ENCODE data around the gene IL36RN.
"Not testable (repeated sequence)": the region's sequence is repeated elsewhere in the genome, so short reads cannot be mapped to it uniquely, and the experiment has no call there.

The IL36RN gene

DNA sequence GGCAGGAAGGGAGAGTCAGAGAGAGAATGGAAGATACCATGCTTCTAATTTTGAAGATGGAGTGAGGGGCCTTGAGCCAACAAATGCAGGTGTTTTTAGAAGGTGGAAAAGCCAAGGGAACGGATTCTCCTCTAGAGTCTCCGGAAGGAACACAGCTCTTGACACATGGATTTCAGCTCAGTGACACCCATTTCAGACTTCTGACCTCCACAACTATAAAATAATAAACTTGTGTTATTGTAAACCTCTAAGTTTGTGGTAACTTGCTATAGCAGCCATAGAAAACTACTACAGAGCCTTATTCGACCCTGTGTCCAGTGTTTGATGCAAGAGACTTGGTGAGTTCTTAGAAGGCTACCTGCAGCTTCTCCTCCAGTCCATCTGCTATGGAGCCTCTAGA is 16.6 kb downstream of the IL36RN start:
- DNase-seq = no peak

DNA sequence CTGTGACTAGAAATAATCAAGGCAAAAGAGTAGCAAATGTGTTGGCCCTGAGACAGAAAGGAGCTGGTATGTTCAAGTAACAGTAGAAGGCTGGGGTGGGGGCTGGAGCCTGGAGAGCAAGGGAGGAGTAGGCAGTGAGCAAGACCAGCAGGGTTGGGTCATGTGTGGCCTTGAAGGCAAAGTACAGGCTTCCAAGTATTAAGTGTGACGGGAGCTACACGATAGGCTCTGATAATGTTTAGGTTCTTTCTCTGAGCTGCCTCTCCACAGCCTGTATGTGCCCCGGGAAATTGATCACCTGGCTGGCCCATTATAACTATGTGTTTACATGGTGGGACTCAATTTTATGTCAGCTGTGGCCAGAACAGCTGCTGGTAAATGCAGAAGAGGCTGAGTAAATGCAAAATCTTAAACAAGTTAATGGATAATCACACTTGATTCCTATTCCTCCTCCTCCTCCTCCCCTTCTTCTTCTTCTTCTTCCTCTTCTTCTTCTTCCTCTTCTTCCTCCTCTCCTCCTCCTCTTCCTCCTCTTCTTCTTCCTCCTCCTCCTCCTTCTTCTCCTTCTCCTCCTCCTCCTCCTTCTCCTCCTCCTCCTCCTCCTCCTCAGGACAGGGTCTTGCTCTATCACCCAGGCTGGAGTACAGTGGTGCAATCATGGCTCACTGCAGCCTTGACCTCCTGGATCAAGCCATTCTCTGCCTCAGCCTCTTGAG is 18.1 kb downstream of the IL36RN start:
- DNase-seq = no peak

DNA sequence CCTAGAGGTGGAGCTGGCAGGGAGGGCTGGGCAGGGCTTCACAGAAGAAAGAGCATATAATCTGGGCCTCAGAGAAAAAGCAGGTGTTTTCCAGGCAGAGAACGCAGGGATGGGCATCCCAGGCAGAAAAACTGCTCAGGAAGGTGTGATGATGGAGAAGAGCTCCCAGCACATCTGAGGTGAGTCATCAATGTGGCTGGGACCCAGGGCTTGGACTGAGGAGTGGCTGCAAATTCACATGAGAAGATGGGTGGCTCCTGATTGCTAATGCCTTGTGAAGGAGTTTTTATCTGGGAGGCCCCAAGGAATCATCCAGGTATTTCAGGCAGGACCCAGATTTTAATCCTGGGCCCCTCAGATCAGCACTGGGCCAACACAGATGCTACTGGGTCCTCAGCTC is 18.9 kb downstream of the IL36RN start:
- DNase-seq = no peak

DNA sequence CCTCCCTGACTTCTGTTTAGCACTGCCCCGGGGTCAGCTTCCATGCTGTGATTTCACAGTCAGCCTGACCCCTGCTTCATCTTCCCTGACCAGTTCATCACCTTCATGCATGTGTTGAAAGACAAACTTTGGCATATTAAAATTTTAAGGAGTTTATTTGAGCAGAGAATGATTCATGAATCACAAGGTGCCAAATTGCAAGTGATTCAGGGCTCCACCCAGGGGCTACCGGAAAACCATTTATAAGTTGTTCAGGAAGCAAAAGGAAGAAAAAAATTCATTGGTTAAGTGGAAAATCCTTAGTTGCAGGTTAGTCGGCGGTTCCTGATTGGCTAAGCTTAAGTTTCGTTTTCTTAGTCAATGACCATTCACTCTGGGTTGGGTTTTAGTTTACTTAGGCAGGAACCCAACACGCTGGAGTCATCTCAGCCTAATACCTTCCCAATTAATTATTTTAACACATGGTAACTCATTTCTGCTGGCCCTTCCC is 19.4 kb downstream of the IL36RN start:
- no peak for DNase-seq

DNA sequence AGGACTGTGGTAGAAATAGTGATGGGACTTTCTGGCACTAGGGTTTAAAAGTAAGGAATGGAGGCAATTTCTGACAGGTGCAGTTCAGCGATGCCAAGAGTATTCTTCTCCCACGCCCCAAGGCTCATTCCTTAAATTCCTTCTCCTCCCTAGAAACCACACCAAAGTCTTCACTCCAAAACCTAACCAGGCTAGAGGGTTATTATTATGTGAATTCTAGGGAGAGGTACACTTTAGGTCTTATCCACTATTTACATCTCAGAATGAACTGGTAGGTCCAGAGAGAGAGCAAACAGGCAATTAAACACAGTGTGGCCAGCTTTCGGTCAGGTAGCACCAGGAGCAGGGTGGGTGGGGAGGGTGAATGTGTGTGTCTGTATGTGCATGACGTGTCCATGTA is 20.1 kb downstream of the IL36RN start:
- no peak for DNase-seq

DNA sequence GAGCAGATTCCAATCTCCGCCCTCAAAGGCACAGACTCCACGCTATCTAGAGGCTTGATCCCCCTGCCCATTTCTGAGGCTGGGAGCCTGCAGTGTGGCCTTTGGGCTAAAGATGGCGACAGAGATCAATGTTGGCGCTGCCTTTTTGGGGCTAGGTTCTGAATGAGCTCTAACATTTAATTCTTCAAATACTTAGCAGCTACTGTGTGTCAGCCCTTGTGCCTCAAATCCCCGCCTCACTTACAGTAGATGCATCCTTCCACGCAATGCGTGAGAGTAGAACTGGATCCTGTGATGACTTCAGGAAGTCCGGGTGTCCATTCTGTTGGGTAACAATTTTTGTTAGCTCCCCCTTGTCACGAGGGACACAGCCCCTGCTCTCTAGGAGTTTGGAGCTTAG is 21.1 kb downstream of the IL36RN start:
- peak in 3 of 5 experiments; percentile 12 to 38 (median 15) for DNase-seq

DNA sequence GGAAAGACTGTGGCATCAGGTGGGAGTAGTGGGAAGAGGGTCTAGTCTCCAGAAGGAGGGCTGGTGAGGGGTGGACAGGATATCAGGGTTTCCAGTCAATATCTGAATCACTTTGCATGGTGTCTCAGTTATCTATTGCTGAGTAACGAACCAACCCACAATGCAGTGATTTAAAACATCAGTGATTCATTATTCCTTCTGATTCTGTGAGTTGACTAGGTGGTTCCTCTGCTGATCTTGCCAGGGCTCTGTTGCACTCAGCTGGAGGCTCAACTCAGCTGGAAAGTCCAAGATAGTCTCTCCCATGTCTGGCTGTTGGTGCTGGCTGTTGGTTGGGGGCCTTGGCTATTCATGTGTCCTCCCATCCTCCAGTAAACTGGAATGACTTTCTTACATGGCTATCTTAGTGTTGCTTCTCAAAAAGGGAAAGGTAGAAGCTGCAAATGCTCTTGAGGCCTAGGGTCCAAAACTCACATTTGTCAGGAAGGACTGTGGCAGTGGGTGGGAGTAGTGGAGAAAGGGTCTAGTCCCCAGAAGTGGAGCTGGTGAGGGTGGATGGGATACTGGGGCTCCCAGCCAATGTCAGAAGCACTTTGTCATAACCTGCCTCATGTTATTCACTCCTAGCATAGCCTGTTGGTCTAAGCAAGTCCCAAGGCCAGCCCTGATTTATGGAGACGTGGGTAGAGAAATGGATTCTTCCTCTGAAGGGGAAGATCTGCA is 22.7 kb downstream of the IL36RN start:
- DNase-seq = no peak

DNA sequence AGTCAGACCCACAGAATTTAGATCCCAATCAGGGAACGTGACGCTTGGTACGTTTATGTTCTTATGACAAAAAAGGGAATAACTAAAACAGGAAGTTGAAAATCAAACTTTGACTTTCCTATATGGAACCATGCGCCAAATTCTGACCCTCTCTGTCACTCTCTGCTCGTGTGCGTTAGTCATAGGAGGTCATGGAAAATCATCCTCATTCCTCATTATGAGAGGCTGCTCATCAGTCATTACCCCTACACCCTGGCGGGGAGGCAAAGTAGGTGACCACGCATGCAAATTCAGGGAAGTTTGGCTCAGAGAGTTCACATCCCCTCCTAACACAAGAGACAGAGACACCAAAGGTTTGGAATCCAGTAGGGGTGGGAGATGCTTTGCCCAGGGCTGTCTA is 24.3 kb downstream of the IL36RN start:
- no peak for DNase-seq

DNA sequence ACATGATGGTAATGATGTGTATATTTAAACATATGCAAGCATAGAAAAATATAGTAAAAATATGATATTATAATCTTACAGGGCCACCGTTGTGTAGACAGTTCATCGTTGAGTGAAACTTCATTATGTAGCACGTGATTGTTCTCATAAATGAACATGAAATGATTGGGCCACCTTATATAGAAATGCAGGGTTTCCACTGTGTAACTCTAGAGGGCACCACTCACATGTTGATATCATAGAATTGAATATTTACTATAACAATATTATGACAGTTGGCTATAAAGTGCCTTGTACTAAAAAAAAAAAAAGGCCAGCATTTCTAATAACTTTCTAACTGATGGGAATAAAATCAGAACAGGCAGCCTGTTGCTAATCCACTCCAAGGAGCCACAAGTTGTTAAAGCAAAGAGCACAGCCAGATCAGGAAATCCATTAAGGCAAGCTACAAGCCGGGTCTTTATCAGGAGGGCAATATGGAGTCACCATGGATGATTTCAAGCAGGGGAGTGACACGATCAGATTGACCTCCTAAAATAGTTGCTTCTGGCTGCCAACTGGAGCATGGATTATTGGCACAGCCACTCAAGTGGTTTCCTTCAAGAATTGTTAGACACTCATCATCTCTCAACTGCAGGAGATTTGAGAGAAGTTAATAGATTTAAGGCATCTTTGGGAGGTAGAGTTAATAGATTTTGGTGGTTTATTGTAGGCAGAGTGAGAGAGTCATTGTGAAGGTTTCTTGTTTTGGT is 25.4 kb downstream of the IL36RN start:
- DNase-seq = peak in 1 of 5 experiments; percentile 60

DNA sequence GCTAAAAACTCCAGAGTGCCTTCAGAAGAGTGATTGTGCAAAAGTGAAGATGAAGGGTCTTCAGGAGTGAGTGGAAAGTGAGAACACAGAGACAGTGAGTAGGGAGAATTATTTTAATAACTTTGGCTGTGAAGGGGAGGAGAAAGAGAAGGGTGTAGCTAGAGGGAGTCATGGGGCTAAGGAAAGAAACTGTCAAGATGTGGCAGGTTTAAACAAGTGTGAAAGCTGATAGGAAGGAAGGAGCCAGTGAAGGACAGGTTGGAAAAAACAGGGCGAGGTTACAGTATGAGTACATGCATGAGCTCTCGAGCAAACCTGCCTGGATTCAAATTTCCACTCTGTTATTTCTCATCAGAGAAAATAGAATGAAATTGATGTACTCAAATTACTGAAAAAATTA is 26.5 kb downstream of the IL36RN start:
- DNase-seq = no peak

DNA sequence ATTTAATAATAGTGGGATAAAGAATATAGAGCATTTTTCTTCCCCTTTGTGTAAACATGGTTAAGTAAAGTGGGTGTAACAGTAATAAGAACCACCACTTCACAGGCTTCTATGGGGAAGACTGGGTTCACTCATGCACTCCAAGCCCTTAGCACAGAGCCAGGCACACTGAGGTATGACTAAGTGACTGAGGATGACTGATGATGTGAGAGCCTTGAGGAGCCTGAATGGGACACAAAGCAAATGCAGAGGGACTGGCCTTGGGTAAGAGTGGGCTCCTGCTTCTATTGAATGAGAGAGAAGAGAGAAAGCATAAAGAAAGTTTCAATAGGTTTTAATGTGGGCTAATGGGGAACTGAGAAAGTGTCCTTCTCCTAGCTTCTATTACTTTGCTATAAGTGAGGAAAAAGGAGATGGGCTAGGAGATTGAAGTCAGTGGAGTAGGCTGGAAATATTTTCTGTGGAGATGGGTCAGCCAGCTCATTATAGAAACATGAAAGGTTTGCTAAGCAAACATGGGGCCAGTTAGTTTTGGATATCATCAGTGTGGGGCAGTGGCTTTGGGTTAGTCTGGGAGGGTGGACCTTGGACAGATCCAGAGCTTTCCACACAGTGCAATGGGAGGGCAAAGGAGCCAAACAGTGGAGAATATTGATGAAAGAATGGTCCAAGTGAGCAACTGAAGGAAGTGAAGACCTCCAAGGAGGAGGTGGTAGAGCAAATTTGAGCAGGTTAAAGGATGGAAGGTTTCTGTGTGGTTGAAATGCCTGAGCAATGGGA is 29.4 kb downstream of the IL36RN start:
- no peak for DNase-seq

DNA sequence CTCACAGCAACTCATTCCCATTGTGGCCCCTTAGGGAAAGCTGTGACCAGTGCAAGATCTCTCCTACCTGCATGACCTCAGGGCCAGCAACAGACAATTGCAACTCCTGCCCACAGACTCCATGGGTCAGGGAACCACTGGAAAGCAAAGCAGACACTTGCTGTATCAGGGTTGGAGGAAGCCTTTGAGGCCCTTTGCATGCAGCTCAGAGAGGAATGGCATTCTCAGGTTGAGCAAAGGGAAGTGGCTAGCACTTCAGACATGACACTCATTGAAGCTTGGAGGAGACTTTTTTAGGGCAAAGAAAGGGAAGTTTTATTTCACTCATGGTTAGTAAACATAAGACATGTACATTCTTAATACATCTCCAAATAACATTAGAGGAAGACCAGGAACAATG is 30.9 kb downstream of the IL36RN start:
- peak in 1 of 5 experiments; percentile 53 for DNase-seq

DNA sequence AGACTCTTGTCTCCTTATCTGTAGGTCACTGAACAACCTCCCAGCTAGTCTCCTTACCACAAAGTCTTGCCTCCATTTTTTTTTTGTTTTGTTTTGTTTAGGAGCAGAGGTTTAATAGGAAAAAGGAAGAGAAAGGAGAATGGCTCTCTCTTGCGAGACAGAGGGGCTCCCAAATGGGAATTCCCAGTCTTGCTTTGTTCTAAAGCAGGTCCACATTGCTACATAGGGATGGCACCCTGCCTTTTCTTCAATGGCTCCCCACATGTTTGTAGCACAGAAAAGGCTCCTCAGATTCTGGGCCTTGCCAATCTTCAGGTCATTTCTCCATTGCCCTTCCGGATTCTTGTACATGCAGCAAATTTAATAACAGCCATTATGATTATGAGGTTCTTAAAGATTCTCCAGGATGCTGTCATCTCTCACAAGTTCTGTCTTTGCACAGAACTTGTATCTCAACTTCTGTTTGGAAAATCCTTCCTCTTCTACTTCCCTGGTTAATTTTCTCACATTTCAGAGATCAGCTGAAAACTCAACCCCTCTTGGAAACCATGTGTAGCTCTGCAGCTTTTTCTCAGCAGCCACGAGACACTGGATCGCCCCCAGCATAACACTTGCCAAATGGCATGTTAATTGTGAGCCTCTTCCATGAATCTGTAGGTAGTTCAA is 32.4 kb downstream of the IL36RN start:
- no peak for DNase-seq

DNA sequence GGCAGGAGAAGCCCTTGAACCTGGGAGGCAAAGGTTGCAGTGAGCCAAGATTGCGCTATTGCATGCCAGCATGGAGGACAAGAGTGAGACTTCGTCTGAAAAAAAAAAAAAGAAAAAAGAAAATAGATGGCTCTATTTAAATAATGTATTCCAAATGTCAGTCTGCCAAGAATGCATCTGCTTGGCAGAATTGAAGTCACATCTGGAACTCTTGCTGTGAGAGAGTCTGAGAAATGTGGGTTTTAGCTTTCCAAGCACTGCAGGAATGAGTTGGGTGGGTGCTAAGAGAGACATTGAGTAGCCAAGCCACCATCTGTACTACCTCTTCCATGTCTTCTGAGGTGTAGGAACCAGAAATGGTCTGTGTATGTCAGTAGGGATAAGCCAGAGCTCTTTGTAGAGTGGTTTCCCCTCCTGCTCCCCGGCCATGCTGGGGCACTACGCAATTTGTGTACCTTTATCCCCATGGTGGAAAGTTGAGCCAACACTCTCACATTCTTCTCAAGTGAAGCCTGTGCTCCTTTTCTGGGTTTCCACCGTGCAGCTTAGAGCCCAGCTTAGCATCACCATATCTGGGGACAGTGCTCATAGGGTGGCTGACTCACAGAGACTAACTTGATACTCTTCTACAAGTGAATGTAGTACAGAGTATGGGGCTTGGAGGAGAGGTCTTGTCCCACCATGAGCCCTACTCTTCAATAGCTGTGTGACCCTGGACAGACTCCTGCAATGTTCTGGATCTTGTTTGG is 34.0 kb downstream of the IL36RN start:
- no peak for DNase-seq

DNA sequence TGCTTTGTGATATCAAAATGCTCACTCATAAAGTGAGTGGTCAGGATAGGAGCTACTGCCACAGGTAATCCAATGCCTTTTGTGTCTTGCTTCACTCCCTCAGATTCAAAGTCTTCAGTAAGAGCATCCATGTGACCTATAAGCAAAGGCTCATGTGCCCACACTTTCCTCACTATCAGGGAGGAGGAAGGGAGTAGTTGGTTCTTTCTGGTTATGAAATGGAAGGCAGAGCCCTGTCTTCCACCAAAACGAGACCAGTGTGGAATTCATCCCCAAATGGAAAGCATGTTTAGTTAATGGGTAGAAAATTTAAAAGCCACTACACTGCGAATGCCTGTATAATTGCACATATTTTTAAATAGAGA is 34.6 kb downstream of the IL36RN start:
- no peak for DNase-seq

DNA sequence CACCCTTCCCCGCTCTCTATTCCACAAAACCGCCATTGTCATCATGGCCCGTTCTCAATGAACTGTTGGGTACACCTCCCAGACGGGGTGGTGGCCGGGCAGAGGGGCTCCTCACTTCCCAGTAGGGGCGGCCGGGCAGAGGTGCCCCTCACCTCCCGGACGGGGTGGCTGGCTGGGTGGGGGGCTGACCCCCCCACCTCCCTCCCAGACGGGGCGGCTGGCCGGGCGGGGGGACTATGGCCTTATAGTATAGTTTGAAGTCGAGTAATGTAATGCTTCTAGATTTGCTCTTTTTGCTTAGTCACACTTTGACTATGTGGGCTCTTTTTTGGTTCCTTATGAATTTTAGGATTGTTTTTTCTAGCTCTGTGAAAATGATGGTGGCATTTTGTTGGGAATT is 37.3 kb downstream of the IL36RN start:
- not testable (repeated sequence) for DNase-seq

DNA sequence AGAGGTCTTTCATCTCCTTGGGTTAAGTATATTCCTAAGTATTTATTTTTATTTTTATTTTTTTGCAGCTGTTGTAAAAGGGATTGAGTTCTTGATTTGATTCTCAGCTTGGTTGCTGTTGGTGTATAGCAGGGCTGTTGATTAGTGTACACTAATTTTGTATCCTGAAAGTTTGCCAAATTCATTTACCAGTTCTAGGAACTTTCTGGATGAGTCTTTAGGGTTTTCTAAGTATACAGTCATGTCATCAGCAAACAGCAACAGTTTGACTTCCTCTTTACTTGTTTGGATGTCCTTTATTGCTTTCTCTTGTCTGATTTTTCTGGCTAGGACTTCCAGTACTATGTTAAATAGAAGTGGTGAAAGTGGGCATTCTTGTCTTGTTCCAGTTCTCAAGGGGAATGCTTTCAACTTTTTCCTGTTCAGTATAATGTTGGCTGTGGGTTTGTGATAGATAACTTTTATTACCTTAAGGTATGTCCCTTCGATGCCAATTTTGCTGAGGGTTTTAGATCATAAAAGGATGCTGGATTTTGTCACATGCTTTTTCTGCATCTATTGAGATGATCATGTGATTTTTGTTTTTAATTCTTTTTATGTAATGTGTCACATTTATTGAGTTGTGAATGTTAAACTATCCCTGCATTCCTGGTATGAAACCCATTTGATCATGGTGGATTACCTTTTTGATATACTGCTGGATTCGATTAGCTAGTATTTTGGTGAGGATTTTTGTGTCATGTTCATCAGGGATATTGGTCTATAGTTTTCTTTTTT is 38.0 kb downstream of the IL36RN start:
- peak in 1 of 5 experiments; percentile 14 for DNase-seq

DNA sequence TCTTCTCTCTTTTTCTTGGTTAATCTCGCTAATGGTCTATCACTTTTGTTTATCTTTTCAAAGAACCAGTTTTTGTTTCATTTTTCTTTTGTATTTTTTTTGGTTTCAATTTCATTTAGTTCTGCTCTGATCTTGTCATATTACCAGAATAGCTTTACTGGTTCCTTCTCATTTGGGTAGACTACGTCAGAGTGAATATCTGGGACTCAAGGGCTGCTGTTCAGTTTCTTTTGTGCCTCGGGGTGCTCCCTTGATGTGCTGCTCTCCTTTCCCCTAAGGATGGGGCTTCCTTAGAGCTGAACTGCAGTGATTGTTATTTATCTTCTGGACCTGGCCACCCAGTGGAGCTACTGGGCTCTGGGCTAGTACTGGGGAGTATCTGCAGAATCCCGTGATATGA is 39.0 kb downstream of the IL36RN start:
- peak in 1 of 5 experiments; percentile 75 for DNase-seq

DNA sequence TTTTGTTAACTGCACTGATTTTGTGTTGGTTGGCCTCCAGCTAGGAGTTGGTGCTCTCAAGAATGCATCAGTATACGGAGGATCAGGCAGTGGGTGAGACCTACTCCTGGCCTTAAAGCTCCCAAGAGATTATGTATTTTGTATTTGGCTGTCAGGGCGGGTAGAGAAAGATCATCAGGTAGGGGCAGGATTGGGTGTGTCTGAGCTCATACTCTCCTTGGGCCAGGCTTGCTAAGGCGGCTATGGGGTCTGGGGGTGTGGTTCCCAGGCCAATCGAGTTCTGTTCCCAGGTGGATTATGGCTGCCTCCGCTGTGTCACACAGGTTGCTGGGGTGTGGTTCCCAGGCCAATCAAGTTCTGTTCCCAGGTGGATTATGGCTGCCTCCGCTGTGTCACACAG is 39.5 kb downstream of the IL36RN start:
- DNase-seq = no peak

DNA sequence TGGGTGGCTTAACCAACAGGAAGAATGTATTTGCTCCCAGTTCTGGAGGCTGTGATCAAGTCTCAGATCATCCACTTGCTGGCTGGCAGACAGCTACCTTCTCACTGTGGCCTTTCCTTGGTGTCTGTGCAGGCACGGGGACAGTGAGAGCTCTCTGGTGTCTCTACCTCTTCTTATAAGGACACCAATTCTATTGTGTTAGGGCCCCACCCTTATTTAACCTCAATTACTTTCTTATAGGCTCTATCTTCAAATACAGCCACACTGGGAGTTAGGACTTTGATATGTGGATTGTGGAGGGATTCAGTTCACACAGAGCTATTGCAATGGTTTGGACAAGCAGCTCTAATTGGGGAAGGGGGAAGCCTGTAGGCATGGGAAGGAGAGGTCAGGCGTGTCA is 43.1 kb downstream of the IL36RN start:
- DNase-seq = no peak

DNA sequence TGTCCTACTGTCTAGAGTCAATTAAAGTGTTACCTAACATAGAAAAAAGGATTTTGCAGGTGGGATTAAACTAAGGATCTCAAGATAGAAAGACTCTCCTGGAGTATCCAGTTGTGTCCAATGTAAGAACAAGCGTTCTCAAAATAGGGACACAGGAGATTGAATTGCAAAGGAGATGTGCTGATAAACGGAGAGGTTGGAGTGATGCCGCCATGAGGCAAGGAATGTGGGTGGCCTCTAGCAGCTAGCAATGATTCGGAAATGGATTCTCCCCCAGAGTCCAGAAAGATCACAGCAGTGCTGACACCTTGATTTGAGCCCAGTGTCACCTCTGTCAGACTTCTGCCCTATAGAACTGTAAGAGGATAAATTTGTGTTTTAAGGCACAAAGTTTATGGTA is 44.3 kb downstream of the IL36RN start:
- no peak for DNase-seq

Measured in T-helper 2 cell (primary cell).